ENCODE measurements around the gene PDK2. TPM values are rescaled to one million over a fixed set of nuclear protein-coding genes. Genes with fewer than 3 reads are reported as not detected.

PDK2 gene
- total RNA-seq, 1 donor from 2014 or later = 12.6 TPM

GRCh38 chr17:50149417-50150353, 54.5 kb downstream of the PDK2 start:
- Mint-ChIP-seq H3K27me3 (ENCODE audit: insufficient read depth, low read depth) (peaks cover 8% of the 10 kb centered on the region), H3K27ac (no peak overlapping the region), H3K4me1 (peaks cover 43% of the 10 kb centered on the region), H3K4me3 (peak overlapping the region; percentile 87), H3K36me3 (peaks cover 4% of the 10 kb centered on the region), H3K9me3 (no peaks in the 10 kb centered on the region)
- Histone ChIP-seq H4K20me1 (ENCODE audit: low read depth) (peaks cover 55% of the 10 kb centered on the region), H3K27ac (no peak overlapping the region), H3K9ac (no peak overlapping the region), H3K9me3 (ENCODE audit: low read depth) (no peaks in the 10 kb centered on the region), H2AFZ (replicated peaks) (no peak overlapping the region), H3K4me1 (peaks cover 37% of the 10 kb centered on the region), H3F3A (ENCODE audit: low read depth) (peaks cover 29% of the 10 kb centered on the region), H3K4me3 (peak overlapping the region; percentile 78), H3K4me2 (peak overlapping the region; percentile 96), H3K36me3 (no peaks in the 10 kb centered on the region), H3K79me2 (ENCODE audit: low read depth) (peaks cover 48% of the 10 kb centered on the region), H3K27me3 (peaks cover 13% of the 10 kb centered on the region)
- DNase-seq (ENCODE audit: low spot score) = peak; percentile 87
- TF ChIP-seq CTCF (IDR thresholded peaks at IDR 0.05) (peak; percentile 14), EZH2 (IDR thresholded peaks at IDR 0.05) (peak; percentile 57), EZH2phosphoT487 (IDR thresholded peaks at IDR 0.05) (peak; percentile 18)

GRCh38 chr17:50150354-50151040, 55.3 kb downstream of the PDK2 start, which contains the start of gene PPP1R9B:
PPP1R9B (minus strand) TSS chr17:50150677; CDS start chr17:50150513, 164 bp downstream.
- H3K4me1 ChIP-seq = peaks cover 37% of the 10 kb centered on the region
- H3K4me3 ChIP-seq = peak within 1 kb of the TSS; percentile 78
- no peaks in the 10 kb centered on the region for H3K36me3 ChIP-seq
- H3K9me3 ChIP-seq (ENCODE audit: low read depth) = no peaks in the 10 kb centered on the region
- H3K27me3 ChIP-seq = peaks cover 13% of the 10 kb centered on the region
- H3K27ac ChIP-seq = no peak within 1 kb of the TSS
- Mint-ChIP-seq H3K36me3 (peaks cover 3% of the 10 kb centered on the region), H3K27ac (peak within 1 kb of the TSS; percentile 66), H3K4me1 (peaks cover 48% of the 10 kb centered on the region), H3K9me3 (no peaks in the 10 kb centered on the region), H3K4me3 (peak within 1 kb of the TSS; percentile 94), H3K27me3 (ENCODE audit: insufficient read depth, low read depth) (peaks cover 6% of the 10 kb centered on the region)
- TF ChIP-seq CTCF (IDR thresholded peaks at IDR 0.05) (no peak), EZH2phosphoT487 (IDR thresholded peaks at IDR 0.05) (no peak), EZH2 (IDR thresholded peaks at IDR 0.05) (peak; percentile 2)
- DNase-seq (ENCODE audit: low spot score) = no peak
- H3K4me2 ChIP-seq = peak within 1 kb of the TSS; percentile 96
- no peak within 1 kb of the TSS for H2AFZ ChIP-seq (replicated peaks)
- peaks cover 29% of the 10 kb centered on the region for H3F3A ChIP-seq (ENCODE audit: low read depth)
- H4K20me1 ChIP-seq (ENCODE audit: low read depth) = peaks cover 50% of the 10 kb centered on the region
- H3K9ac ChIP-seq = peak within 1 kb of the TSS; percentile 17
- peaks cover 48% of the 10 kb centered on the region for H3K79me2 ChIP-seq (ENCODE audit: low read depth)

GRCh38 chr17:50151041-50151936, 56.1 kb downstream of the PDK2 start:
- H3K27me3 ChIP-seq = peaks cover 13% of the 10 kb centered on the region
- H3K36me3 Mint-ChIP-seq = peaks cover 3% of the 10 kb centered on the region
- peaks cover 2% of the 10 kb centered on the region for H3K27me3 Mint-ChIP-seq (ENCODE audit: insufficient read depth, low read depth)
- no peaks in the 10 kb centered on the region for H3K9me3 Mint-ChIP-seq
- TF ChIP-seq CTCF (IDR thresholded peaks at IDR 0.05) = peak; percentile 70
- TF ChIP-seq EZH2 (IDR thresholded peaks at IDR 0.05) = no peak
- TF ChIP-seq EZH2phosphoT487 (IDR thresholded peaks at IDR 0.05) = no peak
- H2AFZ ChIP-seq (replicated peaks) = no peak overlapping the region
- H3K9me3 ChIP-seq (ENCODE audit: low read depth) = no peaks in the 10 kb centered on the region
- peak overlapping the region; percentile 96 for H3K4me2 ChIP-seq
- peak; percentile 97 for DNase-seq (ENCODE audit: low spot score)
- peak overlapping the region; percentile 77 for H3K27ac Mint-ChIP-seq
- no peak overlapping the region for H3K27ac ChIP-seq
- peaks cover 29% of the 10 kb centered on the region for H3F3A ChIP-seq (ENCODE audit: low read depth)
- H3K4me1 ChIP-seq = peaks cover 37% of the 10 kb centered on the region
- peaks cover 45% of the 10 kb centered on the region for H3K79me2 ChIP-seq (ENCODE audit: low read depth)
- H3K4me3 Mint-ChIP-seq = peak overlapping the region; percentile 94
- peaks cover 42% of the 10 kb centered on the region for H4K20me1 ChIP-seq (ENCODE audit: low read depth)
- peaks cover 45% of the 10 kb centered on the region for H3K4me1 Mint-ChIP-seq
- peak overlapping the region; percentile 78 for H3K4me3 ChIP-seq
- no peaks in the 10 kb centered on the region for H3K36me3 ChIP-seq
- no peak overlapping the region for H3K9ac ChIP-seq

Measured in neural progenitor cell (in vitro differentiated cells).